PC-3 (cell line): ENCODE results near the gene VPREB3. TPM values are rescaled to one million over a fixed set of nuclear protein-coding genes. Genes with fewer than 3 reads are reported as not detected.

ENCODE experiments used
- ATAC-seq: fragments of 200-7000 bp; cut with Tn5 transposase; 2 replicates; pipeline ENCODE4 v1.9.1; 2020; ENCODE audit warnings: mild to moderate bottlenecking, moderate library complexity
- BruUV-seq: library from RNA; stranded (reverse); fragments of 400-500 nt; replicated peaks from 2 replicates; lab custom pipeline; 2021; lab: Mats Ljungman, UMichigan
- CTCF ChIA-PET: fragments of 300-600 bp; sonication (Branson Sonifier 250); formaldehyde crosslinking; loops from one replicate; lab custom pipeline; 2022; ENCODE audit warnings: antibody characterized with exemption; lab: Charles Lee
- POLR2A ChIA-PET: fragments of 300-600 bp; sonication (Branson Sonifier 250); formaldehyde crosslinking; loops from one replicate; lab custom pipeline; 2022; ENCODE audit warnings: antibody characterized with exemption; ENCODE audit not compliant: unreplicated experiment; lab: Charles Lee
- DNase-seq: peaks from one replicate; pipeline ENCODE4 v3.0.0-alpha.2; 2015
- H2AFZ ChIP-seq: fragments of 300-600 bp; sonication (generic); 2 replicates; pipeline ENCODE4 v1.6.0; 2016; ENCODE audit warnings: antibody characterized with exemption, low read length
- H3F3A ChIP-seq: fragments of 300-600 bp; sonication (generic); one replicate; pipeline ENCODE4 v1.6.0; 2017; ENCODE audit warnings: antibody characterized with exemption, low read length, control low read depth, mild to moderate bottlenecking; ENCODE audit not compliant: unreplicated experiment
- H3K27ac ChIP-seq: fragments of 300-600 bp; sonication (generic); 2 replicates; pipeline ENCODE4 v1.5.1; 2016; ENCODE audit warnings: mild to moderate bottlenecking, low read length
- H3K27me3 ChIP-seq: fragments of 300-600 bp; sonication (generic); 2 replicates; pipeline ENCODE4 v1.6.1; 2016; ENCODE audit warnings: low read length, mixed read lengths
- H3K36me3 ChIP-seq: fragments of 300-600 bp; sonication (generic); 2 replicates; pipeline ENCODE4 v1.6.1; 2016; ENCODE audit warnings: low read depth, mixed run types, low read length, mixed read lengths
- H3K4me1 ChIP-seq: fragments of 300-600 bp; sonication (generic); 2 replicates; pipeline ENCODE4 v1.5.1; 2016; ENCODE audit warnings: low read length; ENCODE audit not compliant: insufficient read depth
- H3K4me2 ChIP-seq: fragments of 300-600 bp; sonication (generic); 2 replicates; pipeline ENCODE4 v1.6.0; 2016; ENCODE audit warnings: low read length
- H3K4me3 ChIP-seq: fragments of 300-600 bp; sonication (generic); 2 replicates; pipeline ENCODE4 v1.5.1; 2016; ENCODE audit warnings: mild to moderate bottlenecking, low read length, mixed read lengths
- H3K79me2 ChIP-seq: fragments of 300-600 bp; sonication (generic); 2 replicates; pipeline ENCODE4 v1.6.1; 2017; ENCODE audit warnings: low read length, mixed read lengths
- H3K9ac ChIP-seq: fragments of 300-600 bp; sonication (generic); 2 replicates; pipeline ENCODE4 v1.6.0; 2016; ENCODE audit warnings: mild to moderate bottlenecking, low read length
- H3K9me2 ChIP-seq: fragments of 300-600 bp; sonication (generic); replicated peaks from 2 replicates; pipeline ENCODE4 v1.6.1; 2016; ENCODE audit warnings: mixed run types, low read length, mixed read lengths
- H3K9me3 ChIP-seq: fragments of 300-600 bp; sonication (generic); 2 replicates; pipeline ENCODE4 v1.6.1; 2016; ENCODE audit warnings: low read length, mixed read lengths
- H4K20me1 ChIP-seq: fragments of 300-600 bp; sonication (generic); 2 replicates; pipeline ENCODE4 v1.6.1; 2016; ENCODE audit warnings: low read length, mixed read lengths
- EZH2 ChIP-seq: fragments of 300-600 bp; sonication (generic); IDR thresholded peaks from one replicate; pipeline ENCODE4 v1.6.1; 2017; ENCODE audit warnings: antibody characterized with exemption, mild to moderate bottlenecking, low read length; ENCODE audit not compliant: unreplicated experiment
- EZH2phosphoT487 ChIP-seq: fragments of 300-600 bp; sonication (generic); IDR thresholded peaks from 2 replicates; pipeline ENCODE4 v1.6.1; 2018; ENCODE audit warnings: mild to moderate bottlenecking, antibody characterized with exemption, low read length, borderline replicate concordance
- intact Hi-C: fragments of 100-400 bp; cut with micrococcal nuclease; formaldehyde crosslinking; loops from 2 replicates; pipeline ENCODE4 v1.9.0; 2023
- total RNA-seq: library from RNA; depleted of rRNA; stranded (reverse); fragments of >200 nt; gene quantifications from 2 replicates; pipeline ENCODE4 v1.2.3, GENCODE V29; 2014
- TF ChIP-seq, protein P1 (sequence below): fragments of 300-600 bp; sonication (generic); conservative IDR thresholded peaks from 2 replicates; pipeline ENCODE4 v1.5.1; 2017; ENCODE audit warnings: antibody characterized with exemption, low read depth, mild to moderate bottlenecking, low read length

The VPREB3 gene
- total RNA-seq, 1 experiment from 2014 or later: 0.77 TPM

- DNase-seq: no peak
- intact Hi-C loops: no loop called here
- ChIA-PET POLR2A (no interaction called here), CTCF (no interaction called here)
- no peaks in the 10 kb centered on the region for H3K9me2 ChIP-seq
- no peaks in the 10 kb centered on the region for H3K79me2 ChIP-seq
- peaks cover 5% of the 10 kb centered on the region for H3K4me1 ChIP-seq
- TF ChIP-seq EZH2phosphoT487 (no peak), EZH2 (no peak)
- TF ChIP-seq, protein P1, sequence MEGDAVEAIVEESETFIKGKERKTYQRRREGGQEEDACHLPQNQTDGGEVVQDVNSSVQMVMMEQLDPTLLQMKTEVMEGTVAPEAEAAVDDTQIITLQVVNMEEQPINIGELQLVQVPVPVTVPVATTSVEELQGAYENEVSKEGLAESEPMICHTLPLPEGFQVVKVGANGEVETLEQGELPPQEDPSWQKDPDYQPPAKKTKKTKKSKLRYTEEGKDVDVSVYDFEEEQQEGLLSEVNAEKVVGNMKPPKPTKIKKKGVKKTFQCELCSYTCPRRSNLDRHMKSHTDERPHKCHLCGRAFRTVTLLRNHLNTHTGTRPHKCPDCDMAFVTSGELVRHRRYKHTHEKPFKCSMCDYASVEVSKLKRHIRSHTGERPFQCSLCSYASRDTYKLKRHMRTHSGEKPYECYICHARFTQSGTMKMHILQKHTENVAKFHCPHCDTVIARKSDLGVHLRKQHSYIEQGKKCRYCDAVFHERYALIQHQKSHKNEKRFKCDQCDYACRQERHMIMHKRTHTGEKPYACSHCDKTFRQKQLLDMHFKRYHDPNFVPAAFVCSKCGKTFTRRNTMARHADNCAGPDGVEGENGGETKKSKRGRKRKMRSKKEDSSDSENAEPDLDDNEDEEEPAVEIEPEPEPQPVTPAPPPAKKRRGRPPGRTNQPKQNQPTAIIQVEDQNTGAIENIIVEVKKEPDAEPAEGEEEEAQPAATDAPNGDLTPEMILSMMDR: no peak
- H3K4me2 ChIP-seq: no peak overlapping the region
- no peaks in the 10 kb centered on the region for H4K20me1 ChIP-seq
- no peaks in the 10 kb centered on the region for H3K9me3 ChIP-seq
- H3K27me3 ChIP-seq: no peaks in the 10 kb centered on the region
- no peaks in the 10 kb centered on the region for H3F3A ChIP-seq
- H3K27ac ChIP-seq: no peak overlapping the region
- no peak overlapping the region for H2AFZ ChIP-seq
- H3K9ac ChIP-seq: no peak overlapping the region
- no peak for ATAC-seq
- no TSS peak for BruUV-seq
- H3K4me3 ChIP-seq: no peak overlapping the region
- no peaks in the 10 kb centered on the region for H3K36me3 ChIP-seq
Observed at GRCh38 chr22:23755711-23756110, 1.5 kb upstream of the VPREB3 start.

- Histone ChIP-seq H3K9me2 (no peaks in the 10 kb centered on the region), H3K9ac (no peak overlapping the region), H3K9me3 (no peaks in the 10 kb centered on the region), H2AFZ (no peak overlapping the region), H3K27ac (no peak overlapping the region), H4K20me1 (no peaks in the 10 kb centered on the region), H3K4me2 (no peak overlapping the region), H3K4me1 (peaks cover 5% of the 10 kb centered on the region), H3F3A (no peaks in the 10 kb centered on the region), H3K36me3 (no peaks in the 10 kb centered on the region), H3K27me3 (no peaks in the 10 kb centered on the region), H3K79me2 (no peaks in the 10 kb centered on the region), H3K4me3 (no peak overlapping the region)
- CTCF ChIA-PET: no interaction called here
- no TSS peak for BruUV-seq
- ATAC-seq: no peak
- DNase-seq: no peak
- TF ChIP-seq EZH2 (no peak), EZH2phosphoT487 (no peak)
- TF ChIP-seq, protein P1: no peak
- intact Hi-C loops: no loop called here
- POLR2A ChIA-PET: no interaction called here
Observed at GRCh38 chr22:23754980-23755636, 883 bp upstream of the VPREB3 start.

DNA sequence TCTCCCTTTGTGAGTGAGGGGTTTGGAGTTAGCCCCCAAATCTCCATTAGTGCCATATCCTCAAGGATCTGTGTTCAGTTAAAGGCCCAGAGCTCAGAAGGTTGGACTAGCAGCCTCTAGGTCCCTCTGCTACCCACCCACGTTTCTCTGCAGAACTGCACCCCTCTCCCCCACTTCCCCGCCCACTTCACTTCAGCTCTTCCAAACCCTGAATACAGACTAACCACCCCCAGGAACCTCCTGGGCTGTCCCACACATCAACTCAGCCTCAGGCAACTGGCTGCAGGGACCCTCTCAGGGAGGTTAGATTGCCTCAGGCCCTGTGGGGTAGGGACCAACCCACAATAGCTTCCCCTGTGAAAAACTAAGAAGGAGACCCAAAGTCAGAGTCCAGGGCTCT, 840 bp downstream of the VPREB3 start:
- CTCF ChIA-PET: no interaction called here
- POLR2A ChIA-PET: no interaction called here
- Histone ChIP-seq H3K9me2 (no peaks in the 10 kb centered on the region), H2AFZ (no peak overlapping the region), H3K36me3 (no peaks in the 10 kb centered on the region), H3K4me3 (no peak overlapping the region), H3F3A (no peaks in the 10 kb centered on the region), H3K79me2 (0 out of 2 replicates have a peak, but pooled peaks cover 4% of the 10 kb centered on the region), H3K9me3 (no peaks in the 10 kb centered on the region), H3K4me1 (peaks cover 8% of the 10 kb centered on the region), H3K27ac (no peak overlapping the region), H3K9ac (no peak overlapping the region), H3K27me3 (no peaks in the 10 kb centered on the region), H4K20me1 (no peaks in the 10 kb centered on the region), H3K4me2 (no peak overlapping the region)
- BruUV-seq: no TSS peak
- intact Hi-C loops: no loop called here
- DNase-seq (no peak), ATAC-seq (no peak)
- TF ChIP-seq, protein P1: no peak
- TF ChIP-seq EZH2phosphoT487 (no peak), EZH2 (no peak)
